HEK293 (cell line): ENCODE data around the gene FLCN.

Source experiments
- CTCF ChIA-PET: fragments of 350-600 bp; formaldehyde crosslinking; extraction: SDS; loops from one replicate; lab custom pipeline; 2021; ENCODE audit warnings: antibody characterized with exemption; lab: Yijun Ruan, JAX
- POLR2A ChIA-PET: fragments of 300-600 bp; formaldehyde crosslinking; extraction: SDS; loops from one replicate; lab custom pipeline; 2020; ENCODE audit warnings: antibody characterized with exemption, inconsistent platforms; lab: Yijun Ruan, JAX
- H3K27ac ChIP-seq: fragments of 200-500 bp; sonication (Bioruptor generic); 2 replicates; pipeline ENCODE4 v1.5.1; 2014; ENCODE audit warnings: low read depth, low read length, control low read depth, inconsistent platforms; ENCODE audit errors: extremely low read depth
- H3K36me3 ChIP-seq, 2 experiments: fragments of 200-500 bp in 1 of 2; sonication (Bioruptor generic) in 1 of 2; 1 replicate in 1 of 2; 2 replicates in 1 of 2; pipeline ENCODE4 v1.5.1; 2014 to 2017; ENCODE audit warnings: inconsistent platforms in 2 of 2, low read length in 2 of 2; ENCODE audit not compliant: control insufficient read depth in 2 of 2, insufficient read depth in 1 of 2
- H3K4me1 ChIP-seq: fragments of 200-500 bp; sonication (Bioruptor generic); 2 replicates; pipeline ENCODE4 v1.5.1; 2014; ENCODE audit warnings: mild to moderate bottlenecking, low read length, inconsistent platforms; ENCODE audit not compliant: control insufficient read depth, insufficient read depth
- H3K4me3 ChIP-seq: 2 replicates; pipeline ENCODE4 v1.5.1; 2011; ENCODE audit warnings: low read depth, mild to moderate bottlenecking, control low read depth, low read length, moderate library complexity
- H3K9me3 ChIP-seq: fragments of 200-500 bp; sonication (Bioruptor generic); 2 replicates; pipeline ENCODE4 v1.5.1; 2014; ENCODE audit warnings: low read depth, low read length, inconsistent platforms; ENCODE audit not compliant: control insufficient read depth, insufficient read depth
- GLIS1 ChIP-seq: fragments of 450-650 bp; formaldehyde crosslinking; IDR thresholded peaks from 2 replicates; pipeline ENCODE4 v1.5.1; 2016; ENCODE audit warnings: missing biosample characterization, missing genetic modification characterization
- GLIS2 ChIP-seq: fragments of 450-650 bp; formaldehyde crosslinking; IDR thresholded peaks from 2 replicates; pipeline ENCODE4 v1.5.1; 2016; ENCODE audit warnings: missing biosample characterization, missing genetic modification characterization
- HOXA7 ChIP-seq: sonication (generic); formaldehyde crosslinking; IDR thresholded peaks from 2 replicates; pipeline ENCODE4 v1.8.1; 2022; ENCODE audit warnings: missing genetic modification reagents, borderline replicate concordance
- SP7 ChIP-seq: fragments of 450-650 bp; formaldehyde crosslinking; IDR thresholded peaks from 2 replicates; pipeline ENCODE4 v1.5.1; 2016; ENCODE audit warnings: missing biosample characterization, missing genetic modification characterization
- ZBTB17 ChIP-seq: fragments of 450-650 bp; formaldehyde crosslinking; IDR thresholded peaks from 2 replicates; pipeline ENCODE4 v1.5.1; 2016; ENCODE audit warnings: missing biosample characterization, missing genetic modification characterization
- ZBTB21 ChIP-seq: fragments of 450-650 bp; formaldehyde crosslinking; IDR thresholded peaks from 2 replicates; pipeline ENCODE4 v1.5.1; 2017; ENCODE audit warnings: missing biosample characterization, missing genetic modification characterization
- ZBTB48 ChIP-seq: fragments of 450-650 bp; formaldehyde crosslinking; IDR thresholded peaks from 2 replicates; pipeline ENCODE4 v1.5.1; 2016; ENCODE audit warnings: missing biosample characterization, missing genetic modification characterization
- ZIC2 ChIP-seq: fragments of 450-650 bp; formaldehyde crosslinking; IDR thresholded peaks from 2 replicates; pipeline ENCODE4 v1.5.1; 2016; ENCODE audit warnings: missing biosample characterization, missing genetic modification characterization
- ZNF169 ChIP-seq: fragments of 450-650 bp; formaldehyde crosslinking; IDR thresholded peaks from 2 replicates; pipeline ENCODE4 v1.5.1; 2016; ENCODE audit warnings: missing biosample characterization, missing genetic modification characterization
- ZNF175 ChIP-seq: fragments of 450-650 bp; formaldehyde crosslinking; IDR thresholded peaks from 2 replicates; pipeline ENCODE4 v1.5.1; 2016; ENCODE audit warnings: missing biosample characterization, missing genetic modification characterization
- ZNF394 ChIP-seq: fragments of 450-650 bp; formaldehyde crosslinking; IDR thresholded peaks from 2 replicates; pipeline ENCODE4 v1.5.1; 2016; ENCODE audit warnings: missing biosample characterization, missing genetic modification characterization, mild to moderate bottlenecking, moderate library complexity, borderline replicate concordance
- ZNF433 ChIP-seq: fragments of 450-650 bp; formaldehyde crosslinking; IDR thresholded peaks from 2 replicates; pipeline ENCODE4 v1.5.1; 2016; ENCODE audit warnings: missing biosample characterization, missing genetic modification characterization, low read depth
- ZNF473 ChIP-seq: fragments of 450-650 bp; formaldehyde crosslinking; IDR thresholded peaks from 2 replicates; pipeline ENCODE4 v1.5.1; 2017; ENCODE audit warnings: missing biosample characterization, missing genetic modification characterization
- ZNF514 ChIP-seq: fragments of 450-650 bp; formaldehyde crosslinking; IDR thresholded peaks from 2 replicates; pipeline ENCODE4 v1.5.1; 2016; ENCODE audit warnings: missing biosample characterization, missing genetic modification characterization
- ZNF558 ChIP-seq: fragments of 450-650 bp; formaldehyde crosslinking; IDR thresholded peaks from 2 replicates; pipeline ENCODE4 v1.5.1; 2016; ENCODE audit warnings: missing biosample characterization, missing genetic modification characterization
- ZNF571 ChIP-seq: fragments of 450-650 bp; formaldehyde crosslinking; IDR thresholded peaks from 2 replicates; pipeline ENCODE4 v1.5.0; 2017; ENCODE audit warnings: missing biosample characterization, missing genetic modification characterization
- TF ChIP-seq, protein P1 (sequence below): fragments of 450-650 bp; formaldehyde crosslinking; IDR thresholded peaks from 2 replicates; pipeline ENCODE4 v1.5.1; 2017; ENCODE audit warnings: missing biosample characterization, missing genetic modification characterization
- TF ChIP-seq, protein P2 (sequence below): fragments of 450-650 bp; formaldehyde crosslinking; conservative IDR thresholded peaks from 2 replicates; pipeline ENCODE4 v1.5.1; 2016; ENCODE audit warnings: low read depth, missing biosample characterization, missing genetic modification characterization
- TF ChIP-seq, protein P3 (sequence below): fragments of 450-650 bp; formaldehyde crosslinking; IDR thresholded peaks from 2 replicates; pipeline ENCODE4 v1.5.1; 2016; ENCODE audit warnings: missing biosample characterization, missing genetic modification characterization
- TF ChIP-seq, protein P4 (sequence below): fragments of 450-650 bp; formaldehyde crosslinking; IDR thresholded peaks from 2 replicates; pipeline ENCODE4 v1.5.1; 2016; ENCODE audit warnings: missing biosample characterization, missing genetic modification characterization
- TF ChIP-seq, protein P5 (sequence below): fragments of 450-650 bp; formaldehyde crosslinking; optimal IDR thresholded peaks from 2 replicates; pipeline ENCODE3; 2016; ENCODE audit warnings: missing biosample characterization, mild to moderate bottlenecking, missing genetic modification characterization

FLCN gene

DNA sequence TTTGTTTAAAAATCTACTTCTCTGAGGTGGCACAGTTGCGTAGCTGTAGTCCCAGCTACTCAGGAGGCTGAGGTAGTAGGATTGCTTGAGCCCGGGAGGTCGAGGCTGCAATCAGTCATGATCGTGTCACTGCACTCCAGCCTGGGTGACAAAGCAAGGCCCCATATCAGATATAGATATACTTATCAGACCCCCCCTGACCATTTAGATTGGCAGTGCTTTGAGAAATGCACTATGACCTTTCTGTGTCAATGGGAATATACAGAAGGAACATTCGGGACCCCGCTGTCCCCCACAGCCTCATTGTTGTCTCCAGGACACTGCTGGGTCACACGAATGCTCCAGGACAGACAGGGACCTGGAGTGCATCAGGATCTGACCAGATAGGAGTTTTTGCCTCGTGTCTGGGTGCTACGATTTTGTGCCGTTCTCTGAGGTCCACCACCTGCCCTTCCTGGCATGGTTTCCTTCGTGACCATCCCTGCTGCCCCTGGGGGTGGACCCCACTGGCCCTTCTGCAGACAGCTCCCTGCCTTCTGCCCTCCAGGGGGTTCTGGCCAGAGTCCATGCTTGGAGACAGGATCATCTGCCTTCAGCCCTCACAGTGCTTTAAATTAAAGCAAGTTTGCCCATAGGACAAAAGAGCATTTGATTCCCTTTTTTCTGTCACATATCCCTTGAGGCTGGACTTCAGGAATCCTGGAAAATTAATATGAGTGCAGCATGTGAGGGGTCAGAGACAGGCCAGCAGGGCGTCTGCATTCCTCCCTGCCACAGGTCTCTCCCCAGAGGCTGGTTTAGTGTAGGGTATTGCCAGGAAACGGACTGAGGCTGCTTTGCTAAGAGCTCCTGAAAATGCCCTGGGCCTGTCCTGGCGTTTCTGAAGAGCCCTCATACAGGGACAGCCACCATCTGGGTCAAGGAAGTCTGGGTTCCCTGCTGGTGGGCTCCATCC lies 50.1 kb downstream of the FLCN start:
- POLR2A ChIA-PET = no interaction called here
- H3K36me3 ChIP-seq = peaks cover 11 to 69% of the 10 kb centered on the region in 2 experiments
- no peaks in the 10 kb centered on the region for H3K9me3 ChIP-seq
- H3K4me1 ChIP-seq = peaks cover 2% of the 10 kb centered on the region; the same call in 1 of the 2 replicates
- H3K27ac ChIP-seq = no peak overlapping the region
- TF ChIP-seq ZNF433 = no peak
- TF ChIP-seq, protein P1, sequence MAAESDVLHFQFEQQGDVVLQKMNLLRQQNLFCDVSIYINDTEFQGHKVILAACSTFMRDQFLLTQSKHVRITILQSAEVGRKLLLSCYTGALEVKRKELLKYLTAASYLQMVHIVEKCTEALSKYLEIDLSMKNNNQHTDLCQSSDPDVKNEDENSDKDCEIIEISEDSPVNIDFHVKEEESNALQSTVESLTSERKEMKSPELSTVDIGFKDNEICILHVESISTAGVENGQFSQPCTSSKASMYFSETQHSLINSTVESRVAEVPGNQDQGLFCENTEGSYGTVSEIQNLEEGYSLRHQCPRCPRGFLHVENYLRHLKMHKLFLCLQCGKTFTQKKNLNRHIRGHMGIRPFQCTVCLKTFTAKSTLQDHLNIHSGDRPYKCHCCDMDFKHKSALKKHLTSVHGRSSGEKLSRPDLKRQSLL (tag by site-specific recombination) = no peak
- TF ChIP-seq, protein P2, sequence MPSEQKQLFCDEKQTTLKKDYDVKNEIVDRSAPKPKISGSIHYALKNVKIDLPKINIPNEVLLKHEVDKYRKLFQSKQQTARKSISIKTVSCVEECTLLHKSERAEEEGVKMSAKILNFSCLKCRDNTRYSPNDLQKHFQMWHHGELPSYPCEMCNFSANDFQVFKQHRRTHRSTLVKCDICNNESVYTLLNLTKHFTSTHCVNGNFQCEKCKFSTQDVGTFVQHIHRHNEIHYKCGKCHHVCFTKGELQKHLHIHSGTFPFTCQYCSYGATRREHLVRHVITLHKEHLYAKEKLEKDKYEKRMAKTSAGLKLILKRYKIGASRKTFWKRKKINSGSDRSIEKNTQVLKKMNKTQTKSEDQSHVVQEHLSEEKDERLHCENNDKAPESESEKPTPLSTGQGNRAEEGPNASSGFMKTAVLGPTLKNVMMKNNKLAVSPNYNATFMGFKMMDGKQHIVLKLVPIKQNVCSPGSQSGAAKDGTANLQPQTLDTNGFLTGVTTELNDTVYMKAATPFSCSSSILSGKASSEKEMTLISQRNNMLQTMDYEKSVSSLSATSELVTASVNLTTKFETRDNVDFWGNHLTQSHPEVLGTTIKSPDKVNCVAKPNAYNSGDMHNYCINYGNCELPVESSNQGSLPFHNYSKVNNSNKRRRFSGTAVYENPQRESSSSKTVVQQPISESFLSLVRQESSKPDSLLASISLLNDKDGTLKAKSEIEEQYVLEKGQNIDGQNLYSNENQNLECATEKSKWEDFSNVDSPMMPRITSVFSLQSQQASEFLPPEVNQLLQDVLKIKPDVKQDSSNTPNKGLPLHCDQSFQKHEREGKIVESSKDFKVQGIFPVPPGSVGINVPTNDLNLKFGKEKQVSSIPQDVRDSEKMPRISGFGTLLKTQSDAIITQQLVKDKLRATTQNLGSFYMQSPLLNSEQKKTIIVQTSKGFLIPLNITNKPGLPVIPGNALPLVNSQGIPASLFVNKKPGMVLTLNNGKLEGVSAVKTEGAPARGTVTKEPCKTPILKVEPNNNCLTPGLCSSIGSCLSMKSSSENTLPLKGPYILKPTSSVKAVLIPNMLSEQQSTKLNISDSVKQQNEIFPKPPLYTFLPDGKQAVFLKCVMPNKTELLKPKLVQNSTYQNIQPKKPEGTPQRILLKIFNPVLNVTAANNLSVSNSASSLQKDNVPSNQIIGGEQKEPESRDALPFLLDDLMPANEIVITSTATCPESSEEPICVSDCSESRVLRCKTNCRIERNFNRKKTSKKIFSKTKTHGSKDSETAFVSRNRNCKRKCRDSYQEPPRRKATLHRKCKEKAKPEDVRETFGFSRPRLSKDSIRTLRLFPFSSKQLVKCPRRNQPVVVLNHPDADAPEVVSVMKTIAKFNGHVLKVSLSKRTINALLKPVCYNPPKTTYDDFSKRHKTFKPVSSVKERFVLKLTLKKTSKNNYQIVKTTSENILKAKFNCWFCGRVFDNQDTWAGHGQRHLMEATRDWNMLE (tag by site-specific recombination) = no peak
- no peak for TF ChIP-seq ZBTB21 (tag by site-specific recombination)
- TF ChIP-seq ZNF473 (tag by site-specific recombination) = no peak
- no peak for TF ChIP-seq ZNF175 (tag by site-specific recombination)
- no peak for TF ChIP-seq ZNF394 (tag by site-specific recombination)
- TF ChIP-seq GLIS1 (tag by site-specific recombination) = peak; percentile 69; the same call in 1 of the 2 replicates
- no peak for TF ChIP-seq ZNF558 (tag by site-specific recombination)
- no peak for TF ChIP-seq ZBTB17 (tag by site-specific recombination)
- TF ChIP-seq SP7 = no peak
- TF ChIP-seq, protein P3, sequence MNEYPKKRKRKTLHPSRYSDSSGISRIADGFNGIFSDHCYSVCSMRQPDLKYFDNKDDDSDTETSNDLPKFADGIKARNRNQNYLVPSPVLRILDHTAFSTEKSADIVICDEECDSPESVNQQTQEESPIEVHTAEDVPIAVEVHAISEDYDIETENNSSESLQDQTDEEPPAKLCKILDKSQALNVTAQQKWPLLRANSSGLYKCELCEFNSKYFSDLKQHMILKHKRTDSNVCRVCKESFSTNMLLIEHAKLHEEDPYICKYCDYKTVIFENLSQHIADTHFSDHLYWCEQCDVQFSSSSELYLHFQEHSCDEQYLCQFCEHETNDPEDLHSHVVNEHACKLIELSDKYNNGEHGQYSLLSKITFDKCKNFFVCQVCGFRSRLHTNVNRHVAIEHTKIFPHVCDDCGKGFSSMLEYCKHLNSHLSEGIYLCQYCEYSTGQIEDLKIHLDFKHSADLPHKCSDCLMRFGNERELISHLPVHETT (tag by site-specific recombination) = no peak
- TF ChIP-seq ZBTB48 (tag by site-specific recombination) = no peak
- no peak for TF ChIP-seq ZNF571 (tag by site-specific recombination)
- TF ChIP-seq ZNF169 = no peak
- TF ChIP-seq, protein P4, sequence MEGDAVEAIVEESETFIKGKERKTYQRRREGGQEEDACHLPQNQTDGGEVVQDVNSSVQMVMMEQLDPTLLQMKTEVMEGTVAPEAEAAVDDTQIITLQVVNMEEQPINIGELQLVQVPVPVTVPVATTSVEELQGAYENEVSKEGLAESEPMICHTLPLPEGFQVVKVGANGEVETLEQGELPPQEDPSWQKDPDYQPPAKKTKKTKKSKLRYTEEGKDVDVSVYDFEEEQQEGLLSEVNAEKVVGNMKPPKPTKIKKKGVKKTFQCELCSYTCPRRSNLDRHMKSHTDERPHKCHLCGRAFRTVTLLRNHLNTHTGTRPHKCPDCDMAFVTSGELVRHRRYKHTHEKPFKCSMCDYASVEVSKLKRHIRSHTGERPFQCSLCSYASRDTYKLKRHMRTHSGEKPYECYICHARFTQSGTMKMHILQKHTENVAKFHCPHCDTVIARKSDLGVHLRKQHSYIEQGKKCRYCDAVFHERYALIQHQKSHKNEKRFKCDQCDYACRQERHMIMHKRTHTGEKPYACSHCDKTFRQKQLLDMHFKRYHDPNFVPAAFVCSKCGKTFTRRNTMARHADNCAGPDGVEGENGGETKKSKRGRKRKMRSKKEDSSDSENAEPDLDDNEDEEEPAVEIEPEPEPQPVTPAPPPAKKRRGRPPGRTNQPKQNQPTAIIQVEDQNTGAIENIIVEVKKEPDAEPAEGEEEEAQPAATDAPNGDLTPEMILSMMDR = no peak
- TF ChIP-seq, protein P5, sequence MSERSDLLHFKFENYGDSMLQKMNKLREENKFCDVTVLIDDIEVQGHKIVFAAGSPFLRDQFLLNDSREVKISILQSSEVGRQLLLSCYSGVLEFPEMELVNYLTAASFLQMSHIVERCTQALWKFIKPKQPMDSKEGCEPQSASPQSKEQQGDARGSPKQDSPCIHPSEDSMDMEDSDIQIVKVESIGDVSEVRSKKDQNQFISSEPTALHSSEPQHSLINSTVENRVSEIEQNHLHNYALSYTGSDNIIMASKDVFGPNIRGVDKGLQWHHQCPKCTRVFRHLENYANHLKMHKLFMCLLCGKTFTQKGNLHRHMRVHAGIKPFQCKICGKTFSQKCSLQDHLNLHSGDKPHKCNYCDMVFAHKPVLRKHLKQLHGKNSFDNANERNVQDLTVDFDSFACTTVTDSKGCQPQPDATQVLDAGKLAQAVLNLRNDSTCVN (tag by site-specific recombination) = no peak
- 0 out of 2 replicates have a peak, but pooled peaks have one; percentile 10 for TF ChIP-seq ZIC2 (tag by site-specific recombination)
- TF ChIP-seq ZNF514 (tag by site-specific recombination) = no peak
- TF ChIP-seq GLIS2 (tag by site-specific recombination) = 0 out of 2 replicates have a peak, but pooled peaks have one; percentile 20
- TF ChIP-seq HOXA7 (CRISPR knock-in tag) = no peak
- TF ChIP-seq, all 188 proteins: peak for 3
- no peak overlapping the region for H3K4me3 ChIP-seq
- CTCF ChIA-PET = interaction anchor here (0.9 kb wide), 1 partner anchor 14 kb away, joined by 4 read pairs; no protein-coding TSS in a partner anchor
